IPS-NIHi11 (cell line): ENCODE measurements around the gene CTNND1.

Experiments
- DNase-seq: peaks from one replicate; pipeline ENCODE4 v3.0.0; 2012; ENCODE audit warnings: mixed read lengths, low spot score

CTNND1 gene

GRCh38 chr11:57764021-57764420 lies 2.4 kb downstream of the CTNND1 start:
- no peak for DNase-seq

- DNase-seq = no peak
These were observed 3.0 kb downstream of the CTNND1 start for GRCh38 chr11:57764566-57764965.

- DNase-seq = no peak
These were observed 3.4 kb downstream of the CTNND1 start for GRCh38 chr11:57764972-57765371.

GRCh38 chr11:57770793-57771192 lies 9.2 kb downstream of the CTNND1 start:
- no peak for DNase-seq

GRCh38 chr11:57771365-57771764 lies 9.8 kb downstream of the CTNND1 start:
- no peak for DNase-seq

- DNase-seq = no peak
These were observed 11.0 kb downstream of the CTNND1 start for GRCh38 chr11:57772562-57772961.

GRCh38 chr11:57773026-57773598 lies 11.5 kb downstream of the CTNND1 start:
- DNase-seq = no peak

GRCh38 chr11:57775491-57775890 lies 13.9 kb downstream of the CTNND1 start:
- no peak for DNase-seq

GRCh38 chr11:57776031-57776521 lies 14.5 kb downstream of the CTNND1 start:
- DNase-seq = no peak

GRCh38 chr11:57776577-57777210 lies 15.1 kb downstream of the CTNND1 start:
- no peak for DNase-seq

GRCh38 chr11:57777969-57778317 lies 16.3 kb downstream of the CTNND1 start:
- no peak for DNase-seq

GRCh38 chr11:57778318-57779037 lies 16.9 kb downstream of the CTNND1 start:
- peak; percentile 80 for DNase-seq

GRCh38 chr11:57779276-57779675 lies 17.7 kb downstream of the CTNND1 start:
- DNase-seq = no peak

- peak; percentile 72 for DNase-seq
These were observed 19.9 kb downstream of the CTNND1 start for GRCh38 chr11:57781529-57781943.

GRCh38 chr11:57785072-57785471 lies 23.5 kb downstream of the CTNND1 start:
- no peak for DNase-seq

GRCh38 chr11:57786436-57786835 lies 24.8 kb downstream of the CTNND1 start:
- DNase-seq = no peak

GRCh38 chr11:57787006-57787604 lies 25.5 kb downstream of the CTNND1 start:
- no peak for DNase-seq

- DNase-seq = peak; percentile 72
These were observed 26.5 kb downstream of the CTNND1 start for GRCh38 chr11:57787920-57788702.

GRCh38 chr11:57788703-57789088 lies 27.1 kb downstream of the CTNND1 start:
- no peak for DNase-seq

- DNase-seq = no peak
These were observed 29.9 kb downstream of the CTNND1 start for GRCh38 chr11:57791321-57792059.

GRCh38 chr11:57792060-57792541 lies 30.5 kb downstream of the CTNND1 start:
- DNase-seq = no peak
